ENCODE results near the gene KRTCAP2.

Gene KRTCAP2

DNA sequence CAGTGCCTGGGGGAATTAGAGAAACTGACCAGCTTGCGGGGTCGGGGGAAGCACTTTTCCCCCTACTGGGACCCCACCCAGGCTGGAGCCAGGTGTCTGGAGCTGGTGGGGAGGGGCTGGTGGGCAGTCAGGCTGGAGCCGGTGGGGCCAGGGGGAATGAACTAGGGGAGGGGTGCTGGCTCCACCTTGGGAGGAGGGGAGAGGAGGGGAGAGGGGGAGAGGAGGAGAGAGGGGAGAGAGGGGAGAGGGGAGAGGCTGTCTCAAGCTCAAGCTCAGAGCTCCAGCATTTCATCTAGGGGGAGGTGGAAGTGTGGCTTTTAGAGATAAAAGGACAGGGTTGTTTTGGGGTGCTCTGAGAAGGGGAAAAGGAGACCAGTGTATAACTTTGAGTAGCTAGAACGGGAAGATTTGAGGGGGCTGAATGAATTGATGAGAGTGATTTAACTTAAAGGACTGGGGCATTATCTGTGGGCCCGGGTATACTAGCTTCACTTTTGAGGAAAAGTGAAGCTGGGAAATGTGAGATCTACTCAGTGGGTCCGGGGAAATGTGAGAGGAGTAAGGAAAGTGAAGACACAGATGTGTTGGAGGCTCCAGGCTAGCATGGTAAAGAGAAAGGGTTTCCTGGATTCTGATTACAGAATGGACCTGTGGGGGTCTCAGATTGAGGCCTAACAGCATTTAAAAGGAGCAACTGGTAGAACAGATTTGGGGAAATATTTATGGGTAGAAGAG lies 42.7 kb downstream of the KRTCAP2 start:
- no peak for DNase-seq

GRCh38 chr1:155128755-155129473 lies 44.2 kb downstream of the KRTCAP2 start:
- DNase-seq: no peak

DNA sequence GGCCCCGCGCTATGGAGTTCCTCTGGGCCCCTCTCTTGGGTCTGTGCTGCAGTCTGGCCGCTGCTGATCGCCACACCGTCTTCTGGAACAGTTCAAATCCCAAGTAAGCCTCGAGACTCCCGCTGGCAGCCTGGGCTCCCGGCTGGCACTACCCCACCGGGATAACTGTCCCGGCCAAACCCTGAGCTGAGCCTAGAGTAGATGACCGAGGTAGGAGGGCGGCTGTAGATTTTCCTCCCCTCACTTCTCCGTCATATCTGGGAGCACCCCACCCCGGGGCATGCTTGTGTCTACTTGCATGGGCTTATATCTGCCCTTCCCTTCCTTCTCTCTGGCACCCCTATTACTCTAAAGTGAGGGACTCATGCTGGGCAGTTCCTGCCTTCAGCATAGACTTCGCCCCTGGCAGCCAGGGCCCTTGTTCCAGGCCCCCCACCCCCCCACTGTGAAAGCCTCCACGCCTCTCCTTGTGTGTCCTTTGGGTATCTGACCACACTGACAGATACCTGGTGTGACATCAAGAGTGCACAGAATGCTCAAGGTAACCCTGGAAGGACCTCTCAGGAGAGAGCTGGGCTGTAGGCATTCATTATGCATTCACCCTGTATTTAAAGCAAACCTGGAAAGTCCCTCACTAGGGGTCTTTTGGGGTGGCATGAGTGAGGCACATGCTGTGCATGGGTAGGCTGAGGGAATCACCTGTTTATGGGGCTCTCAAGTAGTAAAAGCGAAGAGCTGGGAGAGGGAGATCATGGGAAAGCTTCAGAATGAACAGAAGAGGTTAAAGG lies 44.9 kb downstream of the KRTCAP2 start:
- no peak for DNase-seq

DNA sequence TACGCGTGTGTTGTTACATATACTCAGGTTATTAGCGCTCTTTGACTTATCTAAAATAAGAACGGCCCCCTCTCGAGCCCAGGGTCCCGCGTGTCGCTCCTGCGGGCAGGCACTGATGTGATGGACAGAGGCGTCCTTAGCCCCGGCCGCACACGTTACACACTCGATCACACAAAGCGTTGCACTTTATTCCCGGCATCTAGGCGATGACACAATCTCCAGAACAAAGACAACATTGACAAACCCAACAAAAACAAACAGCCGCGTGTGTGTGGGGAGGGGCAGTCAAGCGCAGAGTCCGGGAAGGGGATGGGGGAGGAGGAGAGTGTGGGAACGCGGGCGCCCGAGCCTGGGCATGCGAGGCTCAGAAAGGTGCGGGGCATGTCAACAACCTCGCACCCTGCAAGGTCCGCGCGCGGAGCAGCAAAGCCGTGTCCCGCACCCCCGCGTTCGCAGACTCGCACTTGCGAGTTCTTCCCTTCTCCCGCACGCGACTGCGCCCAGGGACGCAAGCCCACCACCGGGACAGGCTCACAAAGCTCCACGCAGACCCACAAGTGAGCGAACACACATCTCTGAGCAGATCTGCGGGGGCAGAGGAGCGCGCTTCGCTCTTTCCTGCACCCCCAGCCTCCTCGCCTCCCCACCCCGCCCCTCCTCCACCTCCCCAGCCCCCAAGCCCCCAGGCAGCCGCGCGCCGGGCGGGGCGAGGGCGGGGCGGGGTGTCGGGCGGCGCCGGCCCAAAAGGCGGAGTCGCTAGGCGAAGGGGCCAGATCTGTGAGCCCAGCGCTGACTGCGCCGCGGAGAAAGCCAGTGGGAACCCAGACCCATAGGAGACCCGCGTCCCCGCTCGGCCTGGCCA lies 45.8 kb downstream of the KRTCAP2 start, which contains the start of gene EFNA1:
Gene EFNA1, plus strand, starts transcription at position 772 of the 862 bp plus-strand sequence. CDS start 102 bp downstream, outside the sequence.
- no peak for DNase-seq

DNA sequence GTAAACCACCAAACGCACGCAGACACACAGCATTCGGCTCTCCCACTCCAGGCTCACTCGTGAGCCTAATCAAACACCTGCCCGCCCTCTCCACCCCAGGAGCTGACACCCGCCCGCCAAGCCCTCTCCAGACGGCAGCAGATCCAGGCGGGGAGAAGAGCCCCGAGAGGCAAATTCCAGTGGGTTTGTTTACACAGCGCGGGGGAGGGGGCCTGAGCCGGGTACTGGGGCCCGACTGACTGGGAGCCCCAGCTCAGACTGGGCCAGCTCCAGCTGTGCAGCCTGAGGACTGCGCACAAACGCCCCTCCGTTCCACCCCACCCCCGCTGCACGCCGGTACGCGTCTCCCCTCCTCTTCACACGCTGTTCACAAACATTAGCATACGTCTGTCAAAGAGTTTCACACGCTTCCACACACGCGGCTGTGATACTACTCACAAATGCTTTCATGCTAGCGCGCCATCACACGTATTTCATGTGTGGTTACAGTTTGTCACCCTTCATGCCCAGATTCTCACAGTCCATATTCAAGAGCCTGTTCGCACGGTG lies 46.5 kb downstream of the KRTCAP2 start:
- no peak for DNase-seq

DNA sequence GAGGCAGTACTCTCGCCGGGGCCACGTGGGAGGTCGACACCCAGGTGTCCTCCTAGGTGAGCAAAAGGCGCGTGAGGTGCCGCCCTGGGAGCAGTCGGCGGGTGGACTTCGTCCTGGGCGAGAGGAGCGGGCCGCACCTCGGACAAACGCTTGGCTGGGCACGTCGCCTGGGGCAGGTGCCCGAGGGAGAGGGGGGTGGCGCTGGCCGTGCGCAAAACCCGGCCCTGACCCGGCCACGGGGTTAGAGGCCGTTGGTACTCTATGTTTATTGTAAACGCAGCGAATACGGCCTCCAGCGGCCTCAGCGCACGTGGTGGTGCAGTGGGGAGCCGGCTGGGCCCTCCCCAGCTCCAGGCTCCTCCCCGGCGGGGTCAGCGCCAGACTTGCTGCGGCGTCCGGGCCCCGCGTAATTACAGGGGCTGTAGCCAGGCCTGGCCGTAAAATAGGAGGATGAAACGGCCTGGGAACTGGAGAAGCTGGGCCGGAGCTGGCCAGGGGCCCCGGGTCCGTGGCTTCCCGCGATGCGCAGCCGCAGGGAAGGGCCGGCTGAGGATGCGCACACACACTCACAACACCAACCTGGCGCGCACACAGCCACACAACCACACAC lies 47.1 kb downstream of the KRTCAP2 start:
- DNase-seq: no peak

DNA sequence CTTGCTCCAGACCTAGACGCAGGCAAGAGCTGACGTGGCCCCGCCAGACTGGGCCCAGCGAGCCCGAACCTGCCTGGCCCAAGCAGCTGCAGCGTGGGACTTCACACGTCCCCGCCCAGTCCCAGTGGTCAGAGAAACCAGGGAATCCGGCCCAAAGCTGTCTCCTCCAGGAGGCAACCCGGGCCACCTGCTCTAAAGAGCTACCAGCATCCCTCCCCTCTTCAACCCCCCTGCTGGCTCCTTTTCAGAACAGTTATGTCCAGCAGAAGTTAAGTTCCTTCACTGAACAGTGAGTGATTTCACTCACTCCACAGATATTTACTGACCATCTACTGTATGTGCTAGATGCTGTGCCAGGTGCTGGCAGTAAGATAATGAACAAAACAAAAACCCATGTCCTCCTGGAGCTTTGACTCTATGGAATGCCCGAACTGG lies 47.6 kb downstream of the KRTCAP2 start:
- no peak for DNase-seq

- no peak for DNase-seq
Observed at GRCh38 chr1:155124503-155125463, 48.3 kb downstream of the KRTCAP2 start.

DNA sequence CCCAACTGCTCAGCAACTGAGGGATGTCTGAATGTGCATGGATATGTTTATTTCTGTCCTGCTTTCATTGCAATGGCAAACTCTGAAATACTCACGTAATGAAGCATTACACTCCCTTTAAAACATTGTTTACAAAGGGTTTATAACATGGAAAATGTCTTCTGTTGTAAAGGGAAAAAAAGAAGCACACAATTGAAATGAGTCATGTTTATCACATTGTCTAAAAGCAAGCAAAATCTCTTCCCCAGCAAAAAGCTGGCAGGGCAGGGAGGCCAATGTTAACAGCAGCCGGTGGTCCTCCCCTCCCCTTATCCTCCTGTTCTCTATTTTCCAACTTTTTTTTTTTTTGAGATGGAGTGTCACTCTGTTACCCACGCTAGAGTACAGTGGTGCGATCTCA lies 49.3 kb downstream of the KRTCAP2 start:
- DNase-seq: no peak

DNA sequence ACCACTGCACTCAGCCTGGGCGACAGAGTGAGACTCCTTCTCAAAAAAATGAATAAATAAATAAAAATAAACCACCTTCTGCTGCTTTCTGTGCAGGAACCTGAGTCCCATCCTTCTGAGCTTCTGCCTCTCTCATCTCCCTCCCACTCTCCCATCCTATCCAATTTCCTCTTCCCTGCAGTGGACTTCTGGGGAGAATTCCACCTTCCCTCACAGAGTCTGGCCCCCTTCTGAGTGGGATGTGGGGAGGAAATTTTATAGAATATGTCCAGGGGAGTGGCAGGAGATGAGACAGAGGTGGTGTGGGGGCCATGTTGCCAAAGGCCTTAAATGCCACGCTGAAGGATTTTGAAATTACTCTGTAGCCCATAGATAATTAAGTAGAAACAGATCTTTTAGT lies 50.8 kb downstream of the KRTCAP2 start:
- no peak for DNase-seq

DNA sequence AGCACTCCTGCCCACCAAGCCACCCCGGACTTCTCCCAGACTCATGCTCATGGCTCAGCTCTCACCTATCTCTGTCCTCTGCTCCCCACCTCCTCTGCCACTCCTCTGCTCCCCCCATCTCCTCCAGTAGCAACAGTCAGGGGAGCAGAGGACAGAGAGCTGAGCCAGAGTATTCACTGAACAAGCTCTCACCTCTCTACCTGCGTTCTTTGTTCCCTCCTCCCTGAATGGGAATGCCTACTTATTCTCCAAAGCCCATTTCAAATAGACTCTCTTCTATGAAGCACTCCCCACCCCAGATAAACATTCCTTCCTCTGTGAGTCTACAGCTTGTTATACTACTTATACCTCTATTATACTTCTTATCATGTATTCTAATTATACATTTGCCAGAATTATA lies 51.9 kb downstream of the KRTCAP2 start:
- DNase-seq: no peak

GRCh38 chr1:155120253-155120652 lies 52.9 kb downstream of the KRTCAP2 start:
- DNase-seq: no peak

All from NCI-H187 treated with DMSO at 0.1 percent for 48 hours (cell line).